ENCODE results near the gene SRRD. TPM values are rescaled to one million over a fixed set of nuclear protein-coding genes. Genes with fewer than 3 reads are reported as not detected.

Gene SRRD
- polyA plus RNA-seq, 3 donors = 33.2 to 35.3 (median 33.8) TPM

DNA sequence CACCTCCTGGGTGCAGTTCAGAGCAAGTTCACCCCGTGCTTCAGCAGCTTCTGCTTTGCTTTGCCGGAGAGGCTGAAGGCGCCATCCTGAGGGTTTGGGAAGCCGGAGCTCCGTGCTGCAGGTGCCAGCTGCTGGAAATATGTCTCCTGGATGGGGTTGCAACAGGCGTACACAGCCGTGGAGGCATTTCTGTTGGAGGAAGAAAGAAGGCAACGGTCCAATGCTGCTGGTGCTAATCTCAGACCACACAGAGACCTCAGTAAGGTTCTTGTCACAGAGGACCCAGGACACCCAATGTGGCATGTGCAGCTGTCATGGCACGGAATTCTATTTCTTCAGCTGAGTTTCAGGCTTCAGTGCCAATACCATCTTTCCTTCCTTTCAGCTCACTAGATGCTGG, 30.5 kb upstream of the SRRD start:
- DNase-seq (ENCODE audit: low read depth in 3 of 3, low spot score in 2 of 3) = no peak

DNA sequence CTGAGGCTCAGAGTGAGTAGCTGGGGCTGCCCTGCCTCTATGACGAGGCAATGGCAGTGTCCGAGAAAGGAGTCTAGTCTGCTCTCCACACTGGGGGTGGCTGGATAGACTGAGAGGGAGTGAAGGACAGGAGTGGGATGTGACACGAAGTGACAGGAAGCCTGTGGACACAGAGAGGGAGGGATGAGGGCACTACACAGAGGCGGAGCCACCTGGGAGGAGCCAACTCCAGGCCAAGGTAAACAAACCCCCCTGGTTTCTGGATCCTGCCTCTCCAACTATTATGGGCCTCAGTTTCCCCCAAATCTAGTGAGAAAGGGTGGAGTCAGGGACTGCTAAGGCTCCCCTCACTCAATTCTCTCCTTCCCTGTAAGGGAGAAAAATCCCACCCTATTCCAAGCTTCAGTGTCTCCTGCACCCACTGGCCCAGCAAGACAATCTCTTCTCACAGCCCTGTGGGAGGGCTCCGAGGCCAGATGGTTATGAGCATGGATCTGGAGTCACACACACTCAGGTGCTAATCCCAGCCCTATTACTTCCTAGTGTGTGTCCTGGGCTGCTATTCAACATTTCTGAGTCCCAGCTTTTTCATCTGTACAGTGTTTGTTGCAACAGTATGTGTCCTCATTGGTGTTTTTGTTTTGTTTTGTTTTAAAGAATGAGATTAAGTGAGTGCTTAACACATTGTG, 29.7 kb upstream of the SRRD start:
- no peak for DNase-seq (ENCODE audit: low read depth in 3 of 3, low spot score in 2 of 3)

DNA sequence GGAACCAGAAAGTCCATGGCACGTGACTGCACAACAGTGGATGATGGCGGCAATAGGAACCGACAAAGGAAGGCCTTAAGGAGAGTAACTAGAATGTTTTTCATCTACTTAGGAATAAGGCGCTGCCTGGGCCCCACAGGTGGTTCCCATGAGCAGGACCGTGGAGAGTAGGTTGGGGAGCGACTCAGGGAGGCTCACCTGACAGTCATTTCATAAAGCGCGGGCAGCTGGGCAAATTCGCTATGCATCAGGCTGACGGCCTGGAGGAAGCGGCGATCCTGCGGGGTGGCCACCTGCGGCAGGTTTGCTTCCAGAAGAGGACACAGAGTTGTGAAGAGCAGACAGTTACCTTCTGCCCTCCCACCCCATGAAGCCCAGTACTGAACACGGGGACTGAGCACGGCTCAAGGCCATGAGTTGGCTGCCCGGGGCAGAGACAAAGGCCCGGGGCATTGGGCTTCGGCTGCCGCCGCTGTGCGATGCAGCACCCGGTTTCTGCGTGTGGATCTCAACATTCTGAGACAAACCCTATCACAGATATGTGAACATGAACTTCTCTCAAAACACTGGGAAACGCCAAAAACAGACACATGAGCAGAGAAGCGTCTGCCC, 25.9 kb upstream of the SRRD start:
- DNase-seq (ENCODE audit: low read depth in 3 of 3, low spot score in 2 of 3) = no peak

DNA sequence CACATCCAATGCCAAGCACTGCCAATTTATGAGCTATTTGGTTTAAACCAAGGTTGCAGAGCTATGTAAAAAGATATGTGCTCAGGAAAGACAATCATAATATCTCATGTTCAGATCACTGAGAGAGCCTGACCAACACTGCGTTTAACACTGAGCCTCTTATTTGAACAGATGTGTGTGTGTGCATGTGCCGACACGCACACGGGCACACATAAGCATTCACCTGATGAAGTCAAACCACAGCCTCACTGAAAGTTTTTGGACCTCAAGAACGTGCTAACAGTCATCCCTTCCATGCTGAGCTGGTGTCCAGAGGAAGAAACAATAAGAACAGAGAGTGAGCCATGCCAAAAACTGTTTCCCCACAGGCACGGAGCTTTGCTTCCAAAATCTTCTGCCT, 23.5 kb upstream of the SRRD start:
- no peak for DNase-seq (ENCODE audit: low read depth in 3 of 3, low spot score in 2 of 3)

DNA sequence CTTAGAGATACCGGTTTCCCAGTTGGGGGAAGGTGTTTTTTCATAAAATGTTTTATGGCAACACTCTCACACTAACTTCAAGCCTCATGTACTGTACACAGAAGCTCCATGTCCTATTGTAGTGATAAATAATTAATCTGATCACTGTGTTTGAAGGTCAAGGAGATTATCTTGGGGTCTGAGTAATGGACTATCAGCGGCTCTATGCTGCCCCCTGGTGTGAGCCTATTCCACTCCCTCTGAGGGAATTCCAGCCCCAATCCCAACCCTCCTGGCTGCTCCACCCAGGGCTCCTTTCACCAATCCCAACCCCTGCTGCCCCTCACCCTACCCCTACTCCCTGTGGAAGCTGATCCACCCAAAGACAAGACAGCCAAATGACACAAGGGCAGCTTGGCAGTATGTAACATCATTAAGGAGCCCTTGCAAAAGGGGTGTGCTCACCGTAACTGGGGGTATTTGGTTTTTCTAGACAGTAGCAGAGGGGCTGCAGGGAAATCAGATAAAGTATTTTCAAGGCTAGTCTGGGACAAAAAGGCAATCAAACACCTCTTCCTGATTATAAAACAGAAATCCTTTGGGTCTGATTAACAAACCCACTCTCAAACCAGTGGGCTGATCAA, 22.4 kb upstream of the SRRD start:
- peak in 1 of 3 donors; percentile 15 for DNase-seq (ENCODE audit: low read depth in 3 of 3, low spot score in 2 of 3)

DNA sequence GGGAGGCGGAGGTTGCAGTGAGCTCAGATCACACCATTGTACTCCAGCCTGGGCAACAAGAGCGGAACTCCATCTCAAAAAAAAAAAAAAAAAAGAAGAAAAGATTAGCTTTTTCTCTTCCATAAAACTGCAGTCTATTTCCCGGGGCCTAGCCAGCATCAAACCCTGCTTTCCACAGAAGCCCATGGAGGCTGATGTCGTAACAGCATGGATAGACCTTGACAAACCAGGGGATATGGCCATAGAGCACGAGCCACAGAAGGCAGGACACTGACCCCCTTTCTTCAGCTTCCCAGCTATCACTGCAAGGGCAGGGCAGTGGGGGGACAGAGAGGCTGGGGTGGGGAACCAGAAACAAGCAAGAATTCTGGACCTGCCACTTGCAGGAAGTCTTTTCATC, 21.6 kb upstream of the SRRD start:
- no peak for DNase-seq (ENCODE audit: low read depth in 3 of 3, low spot score in 2 of 3)

DNA sequence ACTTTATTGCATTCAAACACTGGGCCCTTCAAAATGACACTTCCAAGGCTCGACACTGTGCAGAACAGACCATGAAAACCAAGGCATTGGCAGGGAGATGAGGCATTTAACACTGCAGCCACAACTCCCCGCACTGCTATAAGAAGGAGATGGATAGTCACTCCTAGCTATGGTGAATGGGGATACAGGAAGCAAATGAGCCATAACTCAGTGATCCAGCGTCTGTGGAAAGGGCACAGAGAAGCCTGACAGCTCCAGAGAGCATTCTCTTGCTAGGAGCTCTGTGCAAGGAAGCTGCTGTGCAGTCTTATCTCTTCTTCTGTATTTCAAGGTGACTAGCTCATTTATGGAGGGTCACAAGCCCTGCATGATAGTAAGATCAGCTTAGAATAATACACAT, 21.0 kb upstream of the SRRD start:
- DNase-seq (ENCODE audit: low read depth in 3 of 3, low spot score in 2 of 3) = no peak

DNA sequence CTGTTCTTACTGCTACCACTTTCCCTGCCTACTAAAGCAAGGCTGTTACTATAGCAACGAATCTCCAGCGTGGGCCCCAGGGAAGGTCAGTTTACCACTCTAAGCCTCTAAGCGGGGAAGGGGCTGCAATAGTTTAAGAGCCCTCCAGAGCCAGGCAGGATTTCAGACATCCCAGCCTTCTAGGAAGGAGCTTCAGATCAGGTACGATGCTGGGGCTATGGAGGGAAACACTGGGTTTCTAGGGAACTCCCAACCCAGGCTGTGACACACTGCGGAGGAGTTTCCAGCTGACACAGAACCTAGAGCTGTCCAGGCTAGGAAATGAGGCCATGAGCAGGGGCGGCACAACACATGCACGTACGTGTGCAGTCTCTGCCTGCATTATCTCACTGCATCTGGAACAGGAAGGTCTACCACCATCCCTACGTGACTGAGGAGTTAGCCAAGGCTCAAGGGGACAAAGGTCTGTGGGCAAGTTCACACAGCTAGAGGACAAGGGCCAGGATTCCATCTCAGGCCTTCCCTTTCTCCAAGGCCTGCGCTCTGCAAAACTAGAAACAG, 20.5 kb upstream of the SRRD start:
- peak; percentile 41 to 54 (median 42) for DNase-seq (ENCODE audit: low read depth in 3 of 3, low spot score in 2 of 3)

DNA sequence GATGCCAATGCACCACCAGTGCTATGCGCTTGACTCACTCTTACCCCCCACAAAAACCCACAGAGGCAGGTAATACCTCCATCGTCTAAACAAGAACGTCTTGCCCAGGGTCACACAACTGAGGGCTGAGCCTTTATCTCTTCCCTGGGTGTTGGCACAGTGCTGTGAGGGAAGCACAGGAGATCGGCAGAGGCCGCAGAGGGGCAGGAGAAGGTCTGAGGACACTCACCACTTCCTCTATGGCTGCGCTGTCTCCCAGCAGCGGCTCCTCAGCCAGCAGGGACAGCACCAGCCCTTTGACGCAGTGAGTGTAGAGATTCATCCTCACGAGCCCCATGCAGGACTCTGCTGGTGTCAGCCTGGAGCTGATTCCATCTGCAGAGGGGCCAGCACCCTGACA, 20.0 kb upstream of the SRRD start:
- DNase-seq (ENCODE audit: low read depth in 3 of 3, low spot score in 2 of 3) = no peak

DNA sequence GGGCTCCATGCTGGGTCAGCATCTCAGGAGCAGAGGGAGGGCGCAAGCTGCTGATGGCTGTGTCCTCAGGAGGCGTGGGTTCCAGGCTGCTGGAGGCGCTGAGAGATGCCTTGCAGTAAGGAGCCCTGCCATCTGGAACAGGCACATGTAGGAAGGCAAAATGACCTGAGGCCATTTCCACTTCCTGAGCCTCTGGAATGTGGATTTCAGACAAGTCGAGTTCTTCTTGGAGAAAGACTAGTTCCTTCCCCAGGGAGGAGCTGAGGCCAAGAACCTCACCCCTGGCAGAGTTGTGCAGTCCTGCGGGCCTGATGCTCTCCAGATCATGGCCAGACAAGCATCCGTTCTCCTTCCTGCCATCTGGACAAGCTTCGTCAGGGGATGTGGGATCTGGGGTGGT, 19.4 kb upstream of the SRRD start:
- no peak for DNase-seq (ENCODE audit: low read depth in 3 of 3, low spot score in 2 of 3)

DNA sequence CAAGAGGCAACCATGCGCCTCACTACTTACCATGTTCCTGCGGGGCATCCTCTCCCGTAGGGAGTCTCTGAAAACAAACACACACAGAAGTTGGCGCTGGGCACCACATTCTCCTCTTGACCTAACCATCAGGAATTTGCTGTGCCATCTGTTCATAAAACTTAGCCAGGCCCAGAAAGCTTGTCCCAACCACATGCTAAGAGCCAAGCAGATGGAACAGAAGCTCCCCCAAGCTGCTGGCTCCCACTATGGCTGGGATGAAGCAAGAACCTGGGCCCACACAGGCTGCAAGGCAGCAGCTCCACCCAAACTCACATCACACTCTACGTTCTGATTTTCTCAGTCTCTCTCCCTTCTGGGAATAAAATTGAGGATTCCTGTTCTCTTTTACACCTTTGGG, 17.5 kb upstream of the SRRD start:
- DNase-seq (ENCODE audit: low read depth in 3 of 3, low spot score in 2 of 3) = no peak

DNA sequence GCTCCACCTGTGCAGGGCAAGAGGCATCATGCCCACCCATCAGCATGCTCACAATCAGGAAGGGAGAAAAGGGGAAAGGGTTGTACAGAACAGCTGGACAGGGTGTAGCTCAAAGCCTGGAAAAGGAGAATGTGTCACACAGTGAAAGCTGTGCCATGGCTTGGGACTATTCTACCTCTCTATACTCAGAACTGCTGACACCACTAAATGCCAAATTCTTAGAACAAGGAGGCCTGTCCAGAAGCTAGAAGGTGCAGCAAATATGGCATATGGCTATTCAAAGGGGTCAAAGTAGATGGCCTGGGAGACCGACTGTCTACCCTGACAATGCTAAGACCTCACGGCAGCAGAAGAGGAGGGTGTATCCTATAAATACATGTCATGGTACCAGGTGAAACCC, 12.9 kb upstream of the SRRD start:
- no peak for DNase-seq (ENCODE audit: low read depth in 3 of 3, low spot score in 2 of 3)

DNA sequence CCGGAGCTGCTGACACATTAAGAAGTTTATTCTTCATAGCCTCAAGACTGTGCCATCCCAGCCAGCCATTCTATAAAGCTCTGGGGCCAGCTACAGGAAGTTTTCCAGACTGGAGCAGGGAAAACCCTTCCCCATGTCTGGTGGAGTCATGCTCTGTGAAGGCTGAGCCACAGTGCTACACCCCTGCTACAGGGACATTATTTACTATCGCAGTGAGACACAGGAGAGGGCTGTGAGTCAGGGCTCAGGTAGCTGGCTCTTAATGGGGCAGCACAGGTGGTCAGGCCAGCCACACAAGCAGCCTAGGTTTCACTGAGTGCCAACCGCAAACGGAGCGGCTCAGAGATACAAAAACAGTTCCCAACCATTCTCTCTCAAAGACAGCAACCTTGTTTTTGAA, 12.2 kb upstream of the SRRD start:
- no peak for DNase-seq (ENCODE audit: low read depth in 3 of 3, low spot score in 2 of 3)

DNA sequence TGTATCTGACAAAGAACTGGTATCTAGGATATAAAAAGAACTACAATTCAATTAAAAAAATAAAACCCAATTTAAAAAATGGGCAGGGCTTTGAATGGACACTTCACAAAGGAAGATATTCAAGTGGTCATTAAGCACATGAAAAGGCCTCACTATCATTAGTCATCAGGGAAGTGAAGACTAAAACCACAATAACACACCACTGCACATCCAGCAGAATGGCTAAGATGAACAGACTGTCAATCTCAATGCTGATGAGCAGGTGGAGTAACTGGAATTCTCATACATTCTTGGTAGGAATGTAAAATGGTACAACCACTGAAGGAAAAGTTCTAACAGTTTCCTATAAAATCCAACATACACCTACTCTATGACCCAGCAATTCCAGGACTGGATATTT, 9.0 kb upstream of the SRRD start:
- no peak for DNase-seq (ENCODE audit: low read depth in 3 of 3, low spot score in 2 of 3)

DNA sequence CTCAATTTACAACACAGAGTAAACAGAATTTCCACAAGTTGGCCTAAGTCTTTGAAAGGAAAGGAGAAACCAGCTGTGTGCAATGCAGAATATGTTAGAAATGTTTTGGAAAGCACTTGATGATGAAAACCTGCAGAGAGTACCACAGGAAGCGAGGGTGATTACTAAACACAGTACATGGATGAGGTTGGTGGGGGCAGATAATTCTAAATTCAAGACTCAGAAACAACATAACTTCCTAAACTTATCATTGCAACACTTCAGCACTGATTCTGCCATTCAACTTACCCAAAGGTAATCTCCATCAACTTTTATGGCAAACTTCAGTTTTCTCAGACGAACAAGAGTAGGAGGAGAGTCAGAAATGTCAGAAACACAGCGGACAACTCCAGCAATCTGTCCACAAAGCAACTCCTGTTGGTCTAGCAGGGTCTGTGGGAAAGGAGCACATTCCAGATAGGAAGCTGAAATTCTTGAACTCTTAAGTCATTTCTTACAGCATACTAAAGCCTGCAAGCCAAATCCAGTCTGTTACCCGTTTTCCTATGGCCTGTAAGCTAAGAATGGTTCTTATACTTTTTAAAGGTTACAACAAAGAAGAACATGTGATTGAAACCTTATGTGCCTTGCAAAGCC, 6.9 kb upstream of the SRRD start:
- no peak for DNase-seq (ENCODE audit: low read depth in 3 of 3, low spot score in 2 of 3)

DNA sequence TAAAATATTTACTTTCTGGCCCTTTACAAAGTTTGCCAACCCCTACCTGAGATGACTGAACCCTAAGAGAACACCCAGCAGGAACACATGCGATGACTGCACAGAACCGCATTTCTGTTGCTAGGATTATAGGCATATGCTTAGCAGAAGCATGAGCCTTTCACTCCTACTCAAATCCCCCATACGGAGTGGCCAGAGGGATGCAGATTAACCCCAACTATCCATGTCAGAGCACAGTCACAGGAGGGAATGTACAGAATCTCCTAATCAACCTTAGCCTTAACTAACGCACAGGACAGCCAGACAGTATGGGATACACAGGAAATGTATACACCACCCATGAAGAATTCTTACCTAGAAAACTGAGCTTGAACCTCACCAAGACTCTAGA, 6.3 kb upstream of the SRRD start:
- no peak for DNase-seq (ENCODE audit: low read depth in 3 of 3, low spot score in 2 of 3)

DNA sequence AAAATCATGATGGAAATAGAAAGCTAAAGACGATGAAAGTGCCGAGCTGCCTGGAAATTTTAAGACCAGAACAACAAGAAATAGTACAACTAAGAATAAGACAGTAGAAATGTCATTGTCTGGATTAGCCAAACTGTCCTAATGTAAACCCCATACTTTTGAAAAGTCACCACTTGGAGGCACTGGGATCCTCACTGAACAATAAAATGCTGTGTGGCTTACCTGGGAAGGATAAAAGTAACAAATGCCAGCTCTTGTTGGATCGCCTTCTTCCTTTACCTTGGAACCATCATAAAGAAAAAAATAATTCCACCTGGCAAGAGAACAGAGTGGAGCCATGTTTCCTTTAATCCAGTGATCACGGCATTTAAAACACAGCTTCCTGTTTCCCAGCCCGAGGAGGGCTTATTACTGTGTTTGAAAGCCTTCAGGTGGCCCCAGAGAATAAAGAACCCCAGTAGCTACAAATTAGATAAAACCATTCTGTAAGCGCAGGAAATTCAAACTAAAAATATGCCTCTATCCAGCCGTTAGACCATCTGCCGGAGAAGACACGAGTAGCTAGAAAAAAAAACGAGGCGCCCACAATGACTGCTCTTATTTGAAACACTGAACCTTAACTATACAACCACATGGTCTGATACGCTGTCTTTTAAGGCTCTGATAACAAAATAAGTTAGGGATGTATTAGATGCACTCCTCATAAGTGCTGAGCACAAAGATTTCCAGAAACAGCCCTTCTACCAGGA, 4.5 kb upstream of the SRRD start:
- no peak for DNase-seq (ENCODE audit: low read depth in 3 of 3, low spot score in 2 of 3)

DNA sequence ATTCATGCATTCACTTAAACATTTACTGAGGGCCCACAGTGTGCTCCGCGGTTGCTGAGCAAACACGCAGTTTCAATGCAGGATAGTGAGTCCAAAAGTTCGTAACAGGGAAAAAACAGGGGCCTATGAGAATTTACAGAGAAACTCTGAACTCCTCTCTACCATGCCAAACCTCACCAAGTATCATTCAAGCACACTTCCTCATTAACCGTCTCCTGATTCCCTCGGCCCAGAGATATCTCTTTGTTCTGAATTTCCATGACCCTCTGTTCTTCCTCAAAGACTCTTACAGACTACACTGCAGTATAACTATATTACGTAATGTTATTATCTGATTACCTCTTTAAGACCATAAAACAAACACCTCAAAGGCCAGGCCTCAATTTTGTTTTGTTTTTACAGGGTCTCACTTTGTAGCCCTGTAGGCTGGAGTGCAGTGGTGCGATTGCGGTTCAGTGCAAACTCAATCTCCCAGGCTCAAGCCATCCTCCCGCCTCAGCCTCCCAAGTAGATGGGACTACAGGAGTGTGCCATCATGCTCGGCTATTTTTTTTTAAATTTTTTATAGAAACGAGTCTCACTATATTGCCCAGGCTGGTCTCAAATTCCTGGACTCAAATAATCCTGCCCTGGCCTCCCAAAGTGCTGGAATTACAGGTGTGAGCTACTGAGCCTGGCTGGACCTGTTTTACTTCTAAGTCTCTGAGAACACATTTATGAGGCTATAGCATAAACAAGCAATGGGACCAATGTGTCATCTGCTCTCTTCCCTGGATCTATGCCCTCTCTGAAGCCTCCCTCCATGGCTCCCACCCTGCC, 3.7 kb upstream of the SRRD start:
- DNase-seq (ENCODE audit: low read depth in 3 of 3, low spot score in 2 of 3) = no peak

DNA sequence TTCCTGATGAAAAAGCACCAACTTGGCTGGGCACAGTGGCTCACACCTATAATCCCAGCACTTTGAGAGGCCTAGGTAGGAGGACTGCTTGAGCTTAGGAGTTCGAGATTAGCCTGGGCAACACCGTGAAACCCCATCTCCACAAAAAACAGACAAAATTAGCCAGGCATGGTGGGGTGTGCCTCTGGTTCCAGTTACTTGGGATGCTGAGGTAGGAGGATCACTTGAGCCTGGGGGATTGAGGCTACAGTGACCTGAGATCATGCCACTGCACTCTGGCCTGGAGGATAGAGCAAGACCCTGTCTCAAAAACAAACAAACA, 3.1 kb upstream of the SRRD start:
- DNase-seq (ENCODE audit: low read depth in 3 of 3, low spot score in 2 of 3) = no peak

DNA sequence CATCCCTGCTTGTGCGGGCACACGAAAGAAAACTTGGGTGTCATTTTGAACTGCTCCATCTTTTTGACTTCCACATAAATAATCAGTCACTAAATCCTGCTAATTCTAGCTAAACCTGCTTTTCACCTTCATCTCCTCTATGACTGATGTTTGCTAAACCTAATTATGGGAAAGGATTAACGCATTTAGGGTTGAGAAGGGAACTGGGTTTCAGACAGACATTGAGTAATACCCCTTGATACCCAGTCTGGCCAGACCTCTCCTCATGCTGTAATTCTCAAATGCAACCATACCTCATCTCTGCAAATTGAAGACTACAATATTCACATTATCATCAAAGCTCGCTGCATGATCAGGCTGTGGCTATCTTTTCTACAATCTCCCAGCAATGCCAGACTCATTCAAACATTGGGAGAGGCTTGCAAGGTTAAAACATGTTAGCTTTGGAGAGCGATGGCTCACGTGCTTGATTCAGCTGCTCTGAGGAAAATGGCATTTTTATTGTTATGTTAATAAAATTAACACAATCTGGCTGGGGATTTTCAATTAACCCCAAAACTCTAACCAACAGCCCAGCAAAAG, 2.5 kb upstream of the SRRD start:
- no peak for DNase-seq (ENCODE audit: low read depth in 3 of 3, low spot score in 2 of 3)

All from right renal cortex interstitium (tissue), 3 donors.